Hematopoietic multipotent progenitor cell treated with erythropoietin and hydrocortisone succinate and interleukin-3 and kit ligand, for 6 days (in vitro differentiated cells): ENCODE data around the gene FOXI2.

Source experiments
- DNase-seq: peaks from one replicate; pipeline ENCODE4 v3.0.0-alpha.2; 2015

FOXI2 gene

DNA sequence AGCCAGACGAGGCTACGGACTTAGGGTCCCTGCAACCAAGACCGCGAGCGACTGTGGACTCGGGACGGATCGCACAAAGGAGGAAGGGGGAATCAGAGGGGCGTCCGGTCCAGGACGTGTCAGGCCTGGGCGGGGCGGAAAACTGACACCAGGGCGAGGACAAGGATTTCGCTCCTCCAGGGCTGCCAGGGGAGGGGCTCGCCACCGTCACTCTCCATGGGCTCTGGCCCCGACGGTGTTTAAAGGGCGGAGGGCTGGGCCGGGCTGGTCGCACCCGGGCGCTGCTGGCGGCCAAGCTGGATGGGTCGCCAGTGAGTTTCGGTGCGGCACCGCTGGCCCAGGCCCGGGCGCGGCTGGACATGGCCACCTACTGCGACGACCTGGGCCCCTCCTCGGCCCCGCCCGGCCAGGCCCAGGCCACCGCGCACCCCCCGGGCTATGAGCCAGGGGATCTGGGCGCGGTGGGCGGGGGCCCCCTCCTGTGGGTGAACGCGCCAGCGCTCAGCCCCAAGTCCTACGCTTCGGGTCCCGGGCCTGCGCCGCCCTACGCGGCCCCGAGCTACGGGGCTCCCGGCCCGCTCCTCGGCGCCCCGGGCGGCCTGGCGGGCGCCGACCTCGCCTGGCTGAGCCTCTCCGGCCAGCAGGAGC lies at the start of gene FOXI2:
FOXI2 (plus strand) TSS at position 271 of the 648 bp plus-strand sequence; CDS start at position 360, 89 bp downstream.
- DNase-seq, result no peak

- DNase-seq, result no peak
Observed at GRCh38 chr10:127687548-127687947, 49.4 kb upstream of the FOXI2 start.

GRCh38 chr10:127690176-127690835 lies 46.7 kb upstream of the FOXI2 start:
- no peak for DNase-seq

GRCh38 chr10:127694580-127695193 lies 42.3 kb upstream of the FOXI2 start:
- peak; percentile 74 for DNase-seq

DNA sequence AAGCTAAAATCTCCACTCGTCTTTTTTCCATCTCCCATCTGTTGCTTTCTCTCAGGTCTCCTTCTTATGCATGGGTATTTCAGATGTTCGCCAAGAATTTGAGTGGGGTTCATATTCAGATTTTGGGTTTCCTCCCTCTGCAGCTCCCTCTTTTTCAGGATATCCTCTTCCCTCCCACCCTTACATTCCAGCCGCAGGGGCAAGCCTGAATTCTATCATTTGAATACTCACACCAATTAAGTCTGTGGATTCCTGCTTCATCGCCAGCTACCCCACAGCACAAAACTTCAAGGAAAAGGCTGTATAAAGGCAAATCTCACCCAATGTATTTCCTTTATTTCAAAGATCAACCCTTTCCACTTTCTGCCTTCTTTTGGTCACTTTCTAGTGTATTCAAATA lies 41.6 kb upstream of the FOXI2 start:
- DNase-seq, result no peak

DNA sequence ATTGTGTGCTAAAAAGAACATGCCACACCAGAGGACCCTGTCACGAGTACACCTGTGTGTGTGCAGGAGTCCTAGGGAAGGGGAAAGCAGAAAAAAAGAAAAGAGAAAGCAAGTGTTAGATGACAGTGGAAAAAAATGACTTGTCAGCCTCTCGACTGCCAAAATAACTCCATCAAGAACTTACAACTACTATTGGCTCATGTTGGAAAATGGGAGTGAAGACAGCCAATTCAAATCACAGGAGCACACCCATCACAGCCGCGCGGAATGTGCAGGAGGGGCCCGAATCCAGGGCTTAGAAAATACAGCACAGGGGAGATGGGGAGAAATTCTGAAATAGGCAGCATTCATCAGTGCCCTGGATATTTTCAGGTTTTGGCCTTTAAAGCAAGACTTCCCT lies 38.1 kb upstream of the FOXI2 start:
- no peak for DNase-seq

- DNase-seq, result no peak
Observed at GRCh38 chr10:127699311-127699710, 37.7 kb upstream of the FOXI2 start.

GRCh38 chr10:127702271-127702670 lies 34.7 kb upstream of the FOXI2 start:
- no peak for DNase-seq

DNA sequence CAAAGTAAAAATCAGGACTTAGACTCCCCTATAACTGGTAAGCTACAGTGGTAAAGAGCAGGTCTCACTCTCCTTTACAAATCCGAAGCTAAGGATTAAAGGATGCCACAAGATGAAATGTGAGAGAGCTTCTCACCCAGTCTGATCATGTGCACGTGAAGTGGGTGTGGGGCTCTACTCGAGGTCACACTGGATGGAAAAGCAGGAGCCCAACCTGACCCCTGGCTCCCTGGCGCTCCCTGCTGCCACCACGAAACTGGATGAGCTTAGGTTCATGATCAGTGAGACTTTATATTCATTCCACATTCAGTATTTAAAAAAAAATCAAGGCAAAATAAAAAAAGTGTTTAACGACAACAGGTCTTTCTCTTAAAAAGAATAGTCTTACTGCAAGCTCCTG lies 21.7 kb upstream of the FOXI2 start:
- no peak for DNase-seq

DNA sequence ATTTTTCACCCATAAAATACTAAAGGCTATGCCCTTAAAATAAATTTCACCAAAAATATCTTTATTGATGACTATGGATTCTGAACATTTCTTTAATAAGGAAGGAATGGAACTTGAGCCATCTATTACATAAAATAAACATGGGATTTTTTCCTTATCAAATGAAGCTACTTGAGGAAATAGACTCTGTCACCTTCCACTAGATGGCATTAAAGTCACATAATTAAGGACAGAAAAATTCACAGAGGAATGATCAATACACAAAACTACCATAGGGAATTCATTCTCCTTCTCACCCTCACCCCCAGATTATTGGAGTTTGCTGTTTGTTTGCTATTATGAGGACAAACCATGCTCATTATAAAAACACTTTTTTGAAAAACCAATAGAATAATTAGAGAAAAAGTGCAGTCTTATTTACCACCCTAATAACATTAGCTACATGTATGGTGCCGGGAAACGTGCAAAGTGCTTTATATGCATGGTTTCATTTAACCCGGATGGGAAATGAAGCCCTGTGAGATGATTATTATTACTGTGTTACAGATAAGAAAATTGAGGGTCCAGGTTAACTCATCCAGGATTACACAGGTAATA lies 21.1 kb upstream of the FOXI2 start:
- DNase-seq, result peak; percentile 55

DNA sequence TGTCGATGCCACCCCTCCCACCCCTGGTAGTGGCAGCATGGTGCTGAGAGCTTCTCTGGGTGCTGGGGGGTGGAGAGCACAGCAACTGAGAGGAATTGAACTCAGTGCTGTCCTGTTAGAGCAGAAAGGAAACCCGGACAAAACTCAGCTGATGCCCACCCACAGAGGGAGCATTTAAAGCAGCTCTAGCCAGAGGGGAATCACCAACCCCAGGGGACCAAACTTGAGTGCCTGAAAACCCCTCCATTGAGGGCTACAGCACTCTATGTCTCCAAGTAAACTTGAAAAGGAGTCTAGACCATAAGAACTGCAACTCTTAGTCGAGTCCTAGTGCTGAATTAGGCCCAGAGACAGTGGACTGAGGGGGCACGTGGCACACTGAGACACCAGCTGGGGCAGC lies 16.8 kb upstream of the FOXI2 start:
- no peak for DNase-seq

DNA sequence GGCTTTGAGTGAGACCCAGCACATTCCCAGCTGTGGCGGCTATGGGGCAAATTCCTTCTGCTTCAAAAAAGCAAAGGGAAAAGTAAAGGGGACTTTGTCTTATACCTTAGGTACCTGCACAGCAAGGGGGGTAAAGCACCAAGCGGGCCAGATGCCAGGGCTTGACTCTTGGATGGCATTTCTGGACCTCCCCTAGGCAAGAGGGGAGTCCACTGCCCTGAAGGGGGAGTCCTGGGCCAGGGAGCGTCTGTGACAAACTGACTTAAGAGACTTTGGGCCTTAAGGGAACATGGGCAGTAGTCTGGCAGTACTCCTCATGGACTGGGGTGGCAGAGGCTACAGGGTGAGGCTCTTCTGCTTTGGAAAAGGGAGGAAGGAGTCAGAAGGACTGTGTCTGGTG lies 16.1 kb upstream of the FOXI2 start:
- DNase-seq, result no peak

GRCh38 chr10:127734753-127735152 lies 2.2 kb upstream of the FOXI2 start:
- no peak for DNase-seq

DNA sequence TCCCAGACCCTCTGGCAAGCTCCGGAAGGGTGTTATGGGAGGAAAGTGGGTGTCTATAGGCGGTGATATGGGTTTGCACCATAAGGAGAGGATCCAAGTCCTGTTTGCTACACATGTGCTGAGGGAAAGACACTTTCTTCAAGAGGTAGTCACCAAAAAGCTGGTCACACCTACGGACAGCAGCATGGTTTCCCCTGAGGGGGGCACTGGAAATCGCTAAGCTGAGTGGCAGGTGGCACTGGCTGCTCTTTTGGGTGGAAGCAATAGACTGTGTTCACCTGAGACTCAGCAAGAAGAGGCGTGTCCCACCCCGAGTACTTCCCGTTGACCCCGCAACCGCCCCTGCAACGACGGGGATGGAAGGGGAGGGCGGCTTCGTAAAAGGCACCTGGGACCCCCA lies 1.8 kb upstream of the FOXI2 start:
- DNase-seq, result no peak

DNA sequence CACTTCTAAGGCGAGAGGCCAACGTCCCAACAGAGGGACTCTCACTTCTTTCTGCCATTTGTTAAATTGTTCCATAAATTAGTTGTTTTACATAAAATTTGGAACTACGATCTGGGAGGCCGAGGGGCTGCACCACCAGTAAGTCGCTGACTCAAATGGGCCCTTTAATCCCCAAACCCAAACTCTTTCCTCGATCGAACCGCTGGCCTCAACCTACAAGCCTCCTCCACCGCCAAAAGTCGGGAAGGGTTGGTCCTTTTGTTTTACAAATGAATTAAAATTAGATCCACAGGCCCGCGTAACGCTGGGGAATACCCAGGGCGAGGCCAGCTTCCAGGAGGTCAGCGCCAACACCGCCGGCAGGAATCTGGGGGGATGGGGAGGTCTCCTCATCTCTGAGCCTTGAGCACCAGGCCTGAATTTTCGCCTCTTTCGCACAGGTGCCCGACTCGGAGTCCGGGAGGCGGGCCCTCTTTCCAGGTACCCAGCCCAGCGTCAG lies 1.2 kb upstream of the FOXI2 start:
- no peak for DNase-seq

GRCh38 chr10:127736222-127736914 lies 617 bp upstream of the FOXI2 start:
- DNase-seq, result no peak

DNA sequence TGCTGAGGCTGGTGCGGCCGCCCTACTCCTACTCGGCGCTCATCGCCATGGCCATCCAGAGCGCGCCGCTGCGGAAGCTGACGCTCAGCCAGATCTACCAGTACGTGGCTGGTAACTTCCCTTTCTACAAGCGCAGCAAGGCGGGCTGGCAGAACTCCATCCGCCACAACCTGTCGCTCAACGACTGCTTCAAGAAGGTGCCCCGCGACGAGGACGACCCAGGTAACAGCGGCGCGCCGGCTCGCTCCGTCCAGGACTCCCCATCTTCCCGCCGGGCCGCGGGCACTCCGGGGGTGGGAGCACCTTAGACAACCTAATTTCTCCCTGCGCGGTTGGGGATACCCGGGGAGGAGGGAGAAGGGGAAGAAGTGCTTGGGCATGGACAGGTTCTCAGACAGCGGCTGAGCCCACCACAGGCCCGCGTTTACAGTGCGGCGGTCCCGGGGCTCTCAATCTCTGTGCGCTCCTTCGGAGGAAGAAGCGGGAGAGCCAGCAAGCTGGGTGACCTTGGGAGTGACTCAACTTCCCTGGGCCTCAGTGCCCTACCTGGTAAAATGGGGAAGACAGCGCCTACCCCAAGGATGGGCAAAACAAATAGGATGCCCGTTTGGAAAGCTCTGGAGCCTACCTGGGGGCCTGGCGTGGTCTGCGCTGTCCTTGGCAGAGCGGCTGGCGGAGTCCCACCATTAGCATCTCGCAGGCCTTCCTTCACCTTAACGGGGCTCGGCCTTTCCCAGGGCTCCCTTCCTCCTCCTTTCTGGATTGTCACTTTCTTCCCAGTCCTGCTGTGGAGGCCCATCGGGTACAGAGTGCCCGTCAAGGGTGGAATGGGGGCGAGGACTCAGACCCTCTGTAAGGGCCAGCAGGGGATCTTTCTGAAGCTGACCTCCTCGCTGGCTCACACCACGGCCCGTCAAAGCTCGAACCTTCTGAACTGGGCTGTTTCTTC lies 852 bp downstream of the FOXI2 start:
- DNase-seq, result peak; percentile 36

GRCh38 chr10:127738512-127739424 lies 1.8 kb downstream of the FOXI2 start:
- no peak for DNase-seq

GRCh38 chr10:127739908-127740307 lies 2.9 kb downstream of the FOXI2 start:
- no peak for DNase-seq

DNA sequence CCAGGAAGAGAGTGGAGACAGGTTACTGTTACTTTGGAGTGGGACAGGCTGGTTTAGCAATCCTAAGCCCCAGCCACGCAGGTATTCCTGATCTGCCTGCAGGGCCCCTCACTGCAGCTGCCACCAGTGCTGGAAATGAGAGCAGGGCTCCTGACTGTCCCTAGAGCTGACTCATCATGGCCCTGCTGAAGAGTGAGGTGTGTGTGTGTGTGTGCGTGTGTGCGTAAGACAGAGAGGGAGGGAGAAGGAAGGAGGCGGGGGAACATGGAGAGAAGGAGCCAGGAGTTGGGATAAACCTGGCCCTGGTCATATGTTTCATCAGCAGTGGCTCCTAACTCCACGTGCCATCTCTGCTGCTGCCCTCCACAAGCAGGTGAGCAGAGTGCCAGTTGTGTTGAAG lies 3.6 kb downstream of the FOXI2 start:
- no peak for DNase-seq

GRCh38 chr10:127743205-127743604 lies 6.2 kb downstream of the FOXI2 start:
- DNase-seq, result no peak
